Duodenal mucosa (tissue), 2 donors: ENCODE results near the gene HENMT1.
A peak's percentile ranks its signal among the peaks of the same experiment; 100 is the strongest.
"Not testable (repeated sequence)": the region's sequence is repeated elsewhere in the genome, so short reads cannot be mapped to it uniquely, and the experiment has no call there.

Source experiments
- H3K27ac ChIP-seq: one replicate; pipeline ENCODE4 v1.7.0; 2013; ENCODE audit warnings: low read depth, low read length
- H3K27me3 ChIP-seq, 2 donors: one replicate each; pipeline ENCODE4 v1.7.0; 2013; ENCODE audit warnings: low read length in 2 of 2, control low read depth in 1 of 2; ENCODE audit not compliant: insufficient read depth in 2 of 2, control insufficient read depth in 1 of 2
- H3K36me3 ChIP-seq, 2 donors: one replicate each; pipeline ENCODE4 v1.7.0; 2013; ENCODE audit warnings: low read length in 2 of 2, control low read depth in 1 of 2; ENCODE audit not compliant: insufficient read depth in 2 of 2, control insufficient read depth in 1 of 2
- H3K4me1 ChIP-seq, 2 donors: one replicate each; pipeline ENCODE4 v1.7.0; 2013; ENCODE audit warnings: low read length in 2 of 2, control low read depth in 1 of 2; ENCODE audit not compliant: insufficient read depth in 2 of 2, control insufficient read depth in 1 of 2
- H3K4me3 ChIP-seq, 2 donors: one replicate each; pipeline ENCODE4 v1.7.0; 2013; ENCODE audit warnings: low read length in 2 of 2, low read depth in 1 of 2
- H3K9ac ChIP-seq, 2 donors: one replicate each; pipeline ENCODE4 v1.7.0; 2013; ENCODE audit warnings: low read length in 2 of 2, low read depth in 1 of 2
- H3K9me3 ChIP-seq, 2 donors: one replicate each; pipeline ENCODE4 v1.7.0; 2013; ENCODE audit warnings: low read length in 2 of 2, control low read depth in 1 of 2; ENCODE audit not compliant: control insufficient read depth in 1 of 2

HENMT1 gene

GRCh38 chr1:108646648-108647269 is 14.1 kb downstream of the HENMT1 start:
- peak overlapping the region; percentile 31 to 48 for H3K4me3 ChIP-seq
- no peaks in the 10 kb centered on the region for H3K27me3 ChIP-seq
- peak overlapping the region; percentile 52 for H3K9ac ChIP-seq
- H3K9me3 ChIP-seq, result no peaks in the 10 kb centered on the region
- H3K36me3 ChIP-seq, result no peaks in the 10 kb centered on the region
- peak overlapping the region; percentile 83 for H3K27ac ChIP-seq
- peaks cover 33 to 37% of the 10 kb centered on the region in 2 donors for H3K4me1 ChIP-seq

- Histone ChIP-seq H3K9me3 (no peaks in the 10 kb centered on the region), H3K27ac (peak overlapping the region; percentile 83), H3K4me1 (peaks cover 33 to 37% of the 10 kb centered on the region in 2 donors), H3K9ac (peak overlapping the region; percentile 27 to 52), H3K36me3 (no peaks in the 10 kb centered on the region), H3K27me3 (no peaks in the 10 kb centered on the region), H3K4me3 (peak overlapping the region in 1 of 2 donors; percentile 20)
These were observed 14.6 kb downstream of the HENMT1 start for GRCh38 chr1:108646265-108646647.

- Histone ChIP-seq H3K9ac (peak overlapping the region; percentile 27 to 52), H3K27ac (peak overlapping the region; percentile 83), H3K36me3 (no peaks in the 10 kb centered on the region)
These were observed 15.2 kb downstream of the HENMT1 start for GRCh38 chr1:108645564-108646184.

GRCh38 chr1:108644984-108645383 is 15.9 kb downstream of the HENMT1 start:
- peak overlapping the region; percentile 16 for H3K27ac ChIP-seq

More at GRCh38 chr1:108645564-108646184, 15.2 kb downstream of the HENMT1 start:
- Histone ChIP-seq H3K4me1 (peaks cover 33 to 37% of the 10 kb centered on the region in 2 donors), H3K27me3 (no peaks in the 10 kb centered on the region), H3K9me3 (no peaks in the 10 kb centered on the region), H3K4me3 (peak overlapping the region in 1 of 2 donors; percentile 20)

GRCh38 chr1:108643492-108644335 is 17.2 kb downstream of the HENMT1 start:
- H3K4me1 ChIP-seq, result peaks cover 33 to 37% of the 10 kb centered on the region in 2 donors
- H3K27ac ChIP-seq, result no peak overlapping the region
- no peaks in the 10 kb centered on the region for H3K36me3 ChIP-seq
- H3K27me3 ChIP-seq, result no peaks in the 10 kb centered on the region
- no peaks in the 10 kb centered on the region for H3K9me3 ChIP-seq
- no peak overlapping the region for H3K9ac ChIP-seq
- no peak overlapping the region for H3K4me3 ChIP-seq

More at GRCh38 chr1:108644984-108645383, 15.9 kb downstream of the HENMT1 start:
- H3K9ac ChIP-seq, result peak overlapping the region in 1 of 2 donors; percentile 20
- H3K4me3 ChIP-seq, result peak overlapping the region in 1 of 2 donors; percentile 9
- H3K27me3 ChIP-seq, result no peaks in the 10 kb centered on the region
- no peaks in the 10 kb centered on the region for H3K36me3 ChIP-seq
- H3K4me1 ChIP-seq, result peaks cover 33 to 37% of the 10 kb centered on the region in 2 donors
- H3K9me3 ChIP-seq, result no peaks in the 10 kb centered on the region

GRCh38 chr1:108640863-108641262 is 20.0 kb downstream of the HENMT1 start:
- H3K9me3 ChIP-seq, H3K4me3 ChIP-seq, H3K9ac ChIP-seq, H3K27ac ChIP-seq, H3K27me3 ChIP-seq: not testable (repeated sequence)
- peaks cover 16 to 21% of the 10 kb centered on the region in 2 donors for H3K4me1 ChIP-seq
- peaks cover under 1 to 10% of the 10 kb centered on the region in 2 donors for H3K36me3 ChIP-seq

- no peaks in the 10 kb centered on the region for H3K9me3 ChIP-seq
These were observed 20.9 kb downstream of the HENMT1 start for GRCh38 chr1:108639899-108640560.

GRCh38 chr1:108636876-108637275 is 24.0 kb downstream of the HENMT1 start:
- Histone ChIP-seq H3K4me1 (no peaks in the 10 kb centered on the region), H3K4me3 (no peak overlapping the region), H3K9ac (no peak overlapping the region), H3K27me3 (no peaks in the 10 kb centered on the region), H3K27ac (no peak overlapping the region), H3K36me3 (peaks cover 12 to 26% of the 10 kb centered on the region in 2 donors), H3K9me3 (no peaks in the 10 kb centered on the region)

More at GRCh38 chr1:108639899-108640560, 20.9 kb downstream of the HENMT1 start:
- H3K27ac ChIP-seq, result no peak overlapping the region
- H3K4me1 ChIP-seq, result peaks cover 9 to 13% of the 10 kb centered on the region in 2 donors
- no peak overlapping the region for H3K9ac ChIP-seq
- no peak overlapping the region for H3K4me3 ChIP-seq
- peaks cover 9 to 18% of the 10 kb centered on the region in 2 donors for H3K36me3 ChIP-seq
- no peaks in the 10 kb centered on the region for H3K27me3 ChIP-seq

GRCh38 chr1:108634521-108634920 is 26.4 kb downstream of the HENMT1 start:
- no peak overlapping the region for H3K27ac ChIP-seq
- H3K9me3 ChIP-seq, result no peaks in the 10 kb centered on the region
- H3K4me3 ChIP-seq, result no peak overlapping the region
- no peaks in the 10 kb centered on the region for H3K4me1 ChIP-seq
- H3K27me3 ChIP-seq, result no peaks in the 10 kb centered on the region
- peaks cover 15 to 40% of the 10 kb centered on the region in 2 donors for H3K36me3 ChIP-seq
- H3K9ac ChIP-seq, result no peak overlapping the region
